Endothelial cell of umbilical vein (primary cell): ENCODE measurements around the gene PTPDC1. TPM values are rescaled to one million over a fixed set of nuclear protein-coding genes. Genes with fewer than 3 reads are reported as not detected.

Source experiments
- BruUV-seq: library from RNA; stranded (reverse); fragments of 400-500 nt; replicated peaks from 2 replicates; lab custom pipeline; 2021; lab: Mats Ljungman, UMichigan
- CTCF ChIA-PET: fragments of 300-600, 350-600 bp; sonication (Branson Sonifier 250); formaldehyde crosslinking; loops from one replicate; lab custom pipeline; 2021; ENCODE audit warnings: antibody characterized with exemption, inconsistent platforms; lab: Charles Lee
- POLR2A ChIA-PET: fragments of 300-600, 350-600 bp; sonication (Branson Sonifier 250); formaldehyde crosslinking; loops from one replicate; lab custom pipeline; 2021; ENCODE audit warnings: antibody characterized with exemption, inconsistent platforms; lab: Charles Lee
- DNase-seq: peaks from one replicate; pipeline ENCODE4 v3.0.0-alpha.2; 2011; ENCODE audit warnings: low read depth, low spot score
- FAIRE-seq: peaks from 2 replicates; lab custom pipeline; 2011; peaks lifted over from hg19 to GRCh38; lab: Jason Lieb, UNC
- H2AFZ ChIP-seq: 2 replicates; pipeline ENCODE4 v1.6.0; 2012; ENCODE audit warnings: low read depth, low read length, control low read depth, inconsistent platforms
- H3K27ac ChIP-seq: 2 replicates; pipeline ENCODE4 v1.5.1; 2011; ENCODE audit warnings: low read depth, mild to moderate bottlenecking, control low read depth, low read length, moderate library complexity; ENCODE audit not compliant: insufficient read depth
- H3K27me3 ChIP-seq, 2 experiments: 2 replicates each; pipeline versions ENCODE4 v1.6.0 to v1.6.1; 2011; ENCODE audit warnings: low read length in 2 of 2, mixed read lengths in 1 of 2; ENCODE audit not compliant: control insufficient read depth in 2 of 2, insufficient read depth in 2 of 2
- H3K36me3 ChIP-seq, 2 experiments: 2 replicates in 1 of 2; 3 replicates in 1 of 2; pipeline ENCODE4 v1.5.1; 2011; ENCODE audit warnings: low read length in 2 of 2, mild to moderate bottlenecking in 1 of 2, moderate library complexity in 1 of 2; ENCODE audit not compliant: control insufficient read depth in 2 of 2, insufficient read depth in 2 of 2; ENCODE audit errors: extremely low read depth in 1 of 2
- H3K4me1 ChIP-seq: 3 replicates; pipeline ENCODE4 v1.5.1; 2011; ENCODE audit warnings: mild to moderate bottlenecking, low read length; ENCODE audit not compliant: control insufficient read depth, insufficient read depth; ENCODE audit errors: extremely low read depth
- H3K4me2 ChIP-seq: 2 replicates; pipeline ENCODE4 v1.6.1; 2011; ENCODE audit warnings: low read length, control low read depth, mixed read lengths; ENCODE audit not compliant: insufficient read depth
- H3K4me3 ChIP-seq, 3 experiments: fragments of 200-600 bp in 1 of 3; sonication (generic), shearing (Covaris generic) in 1 of 3; replicated peaks in 1 of 3; 2 replicates each; pipeline ENCODE4 v1.5.1; 2011 to 2016; ENCODE audit warnings: control low read depth in 3 of 3, low read length in 3 of 3, mild to moderate bottlenecking in 2 of 3, inconsistent platforms in 1 of 3, low read depth in 1 of 3, moderate library complexity in 1 of 3; ENCODE audit not compliant: insufficient read depth in 1 of 3
- H3K79me2 ChIP-seq: 2 replicates; pipeline ENCODE4 v1.6.0; 2012; ENCODE audit warnings: low read length, inconsistent platforms; ENCODE audit not compliant: control insufficient read depth, insufficient read depth
- H3K9ac ChIP-seq: replicated peaks from 2 replicates; pipeline ENCODE3; 2011; ENCODE audit warnings: low read length, control low read depth; ENCODE audit not compliant: insufficient read depth; ENCODE audit errors: extremely low read depth
- H3K9me1 ChIP-seq: replicated peaks from 3 replicates; pipeline ENCODE4 v1.6.0; 2011; ENCODE audit warnings: mild to moderate bottlenecking, low read length; ENCODE audit not compliant: control insufficient read depth, insufficient read depth; ENCODE audit errors: extremely low read depth
- H3K9me3 ChIP-seq: replicated peaks from 2 replicates; pipeline ENCODE4 v1.5.1; 2012; ENCODE audit warnings: low read length, inconsistent platforms; ENCODE audit not compliant: control insufficient read depth, insufficient read depth
- H4K20me1 ChIP-seq: replicated peaks from 2 replicates; pipeline ENCODE3; 2011; ENCODE audit warnings: mild to moderate bottlenecking, low read length; ENCODE audit not compliant: control insufficient read depth, insufficient read depth; ENCODE audit errors: extremely low read depth
- POLR2A ChIP-seq: IDR thresholded peaks from 2 replicates; pipeline ENCODE4 v1.6.1; 2012; ENCODE audit warnings: low read depth, mild to moderate bottlenecking, control low read depth, low read length
- POLR2AphosphoS5 ChIP-seq: IDR thresholded peaks from 2 replicates; pipeline ENCODE4 v1.6.1; 2012; ENCODE audit warnings: low read depth, mild to moderate bottlenecking, control low read depth, low read length, moderate library complexity; ENCODE audit not compliant: insufficient read depth
- dilution Hi-C: fragments of 300-500 bp; cut with MboI; formaldehyde crosslinking; loops from one replicate; pipeline ENCODE4 v1.15.0; 2019; ENCODE audit warnings: low sequenced_read_pairs; ENCODE audit not compliant: extremely low pct_ligation_motif_present
- intact Hi-C: fragments of 100-400 bp; cut with micrococcal nuclease; formaldehyde crosslinking; loops from one replicate; pipeline ENCODE4 v1.10.0; 2022
- polyA plus RNA-seq, 4 experiments: library from polyadenylated mRNA; depleted of rRNA in 3 of 4; stranded (reverse) in 3 of 4; unstranded in 1 of 4; fragments of >200 nt; gene quantifications; 2 replicates each; pipeline versions ENCODE4 v1.2.1 to v1.2.3, GENCODE V29; 2011 to 2012; ENCODE audit warnings: missing spikeins in 1 of 4
- total RNA-seq: library from RNA; stranded (reverse); gene quantifications from 2 replicates; pipeline ENCODE4 v1.2.3, GENCODE V29; 2021
- TF ChIP-seq, protein P1 (sequence below), 2 donors: IDR thresholded peaks; 1 replicate in 1 of 2; 2 replicates in 1 of 2; pipeline ENCODE4 v1.5.1; 2011; ENCODE audit warnings: low read length in 2 of 2, mild to moderate bottlenecking in 2 of 2, moderate library complexity in 2 of 2, control low read depth in 1 of 2, inconsistent platforms in 1 of 2, low read depth in 1 of 2; ENCODE audit not compliant: insufficient read depth in 1 of 2; ENCODE audit errors: extremely low read depth in 1 of 2

PTPDC1 gene
- total and polyA plus RNA-seq, 2 donors (not counting 3 experiments of a cell fraction or from before 2014, with no cell fraction given) = 4.3 to 9.1 TPM

DNA sequence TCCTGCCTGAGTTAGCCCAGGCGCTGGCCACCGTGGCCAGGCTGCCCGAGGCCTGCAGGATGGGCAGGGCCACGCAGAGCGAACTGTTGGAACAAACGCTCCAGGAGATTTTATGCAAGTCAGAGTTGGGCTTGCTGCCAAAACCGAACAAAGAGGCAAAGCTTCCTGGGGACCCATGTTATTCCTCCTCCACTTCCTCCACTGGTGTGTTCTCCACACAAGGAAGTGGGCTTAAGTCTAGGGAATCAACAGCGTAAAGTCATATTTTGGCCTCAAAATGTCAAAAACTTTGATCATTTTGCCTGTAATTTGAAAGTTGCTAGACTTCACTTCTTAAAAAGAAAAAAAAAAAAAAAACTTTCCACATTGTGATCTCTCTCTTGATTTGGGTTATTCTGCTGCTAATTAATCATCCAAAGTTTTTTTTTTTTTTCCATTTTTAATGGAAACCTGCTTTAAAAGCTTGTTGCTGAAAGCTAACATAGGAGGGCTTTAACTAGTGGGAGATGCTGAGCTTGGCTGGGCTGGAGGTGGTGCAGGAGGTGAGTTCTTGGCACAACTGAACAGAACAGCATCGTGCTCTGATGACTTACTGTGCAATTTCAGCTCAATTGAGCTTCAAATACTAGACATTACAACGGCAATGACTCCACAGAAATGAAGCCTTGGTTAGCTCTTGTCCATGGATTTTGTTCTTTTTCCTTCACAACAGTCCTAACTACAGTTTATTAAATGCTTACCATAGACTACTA, 73.0 kb downstream of the PTPDC1 start:
- peaks cover 10% of the 10 kb centered on the region for H3K4me1 ChIP-seq
- CTCF ChIA-PET = interaction anchor here (1.6 to 4.9 kb wide), 4 partner anchors 9 to 144 kb away, joined by 7 to 20 read pairs (median 14); no protein-coding TSS in a partner anchor
- POLR2A ChIA-PET = interaction anchor here (1.3 kb wide), 1 partner anchor 9 kb away, joined by 10 read pairs; no protein-coding TSS in a partner anchor
- DNase-seq = peak; percentile 83
- no peak overlapping the region for H3K9ac ChIP-seq
- H3K9me3 ChIP-seq = no peaks in the 10 kb centered on the region
- peak; percentile 95 for FAIRE-seq
- BruUV-seq = no TSS peak
- H3K4me3 ChIP-seq = no peak overlapping the region
- no peaks in the 10 kb centered on the region for H3K36me3 ChIP-seq
- H3K4me2 ChIP-seq = peak overlapping the region; percentile 27
- H3K27ac ChIP-seq = peak overlapping the region; percentile 27
- TF ChIP-seq, protein P1, sequence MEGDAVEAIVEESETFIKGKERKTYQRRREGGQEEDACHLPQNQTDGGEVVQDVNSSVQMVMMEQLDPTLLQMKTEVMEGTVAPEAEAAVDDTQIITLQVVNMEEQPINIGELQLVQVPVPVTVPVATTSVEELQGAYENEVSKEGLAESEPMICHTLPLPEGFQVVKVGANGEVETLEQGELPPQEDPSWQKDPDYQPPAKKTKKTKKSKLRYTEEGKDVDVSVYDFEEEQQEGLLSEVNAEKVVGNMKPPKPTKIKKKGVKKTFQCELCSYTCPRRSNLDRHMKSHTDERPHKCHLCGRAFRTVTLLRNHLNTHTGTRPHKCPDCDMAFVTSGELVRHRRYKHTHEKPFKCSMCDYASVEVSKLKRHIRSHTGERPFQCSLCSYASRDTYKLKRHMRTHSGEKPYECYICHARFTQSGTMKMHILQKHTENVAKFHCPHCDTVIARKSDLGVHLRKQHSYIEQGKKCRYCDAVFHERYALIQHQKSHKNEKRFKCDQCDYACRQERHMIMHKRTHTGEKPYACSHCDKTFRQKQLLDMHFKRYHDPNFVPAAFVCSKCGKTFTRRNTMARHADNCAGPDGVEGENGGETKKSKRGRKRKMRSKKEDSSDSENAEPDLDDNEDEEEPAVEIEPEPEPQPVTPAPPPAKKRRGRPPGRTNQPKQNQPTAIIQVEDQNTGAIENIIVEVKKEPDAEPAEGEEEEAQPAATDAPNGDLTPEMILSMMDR (IDR thresholded peaks at IDR 0.05; ENCODE audit: extremely low read depth in 1 of 2, insufficient read depth in 1 of 2, low read depth in 1 of 2, low read length in 2 of 2) = no peak
- TF ChIP-seq POLR2A (peak; percentile 45), POLR2AphosphoS5 (peak; percentile 34)
- no peaks in the 10 kb centered on the region for H3K27me3 ChIP-seq
- no peaks in the 10 kb centered on the region for H4K20me1 ChIP-seq
- intact Hi-C loops (loop anchor here (1.0 kb wide), 2 partner anchors 9 to 18 kb away; no protein-coding TSS in a partner anchor), dilution Hi-C loops (no loop called here)
- no peaks in the 10 kb centered on the region for H3K79me2 ChIP-seq
- no peaks in the 10 kb centered on the region for H3K9me1 ChIP-seq
- H2AFZ ChIP-seq = peak overlapping the region; percentile 85

Other genes starting within 250 kb of the PTPDC1 start
- gene BARX1, start 129.1 kb upstream of the PTPDC1 start, total RNA-seq = not detected in 2 replicates
- gene BARX1, start 129.1 kb upstream of the PTPDC1 start, polyA plus RNA-seq = not detected in 2 replicates
- 5.4 and 6.3 TPM in 2 replicates for gene ZNF169, start 174.8 kb downstream of the PTPDC1 start, total RNA-seq
- gene ZNF169, start 174.8 kb downstream of the PTPDC1 start, polyA plus RNA-seq = 5.5 and 7.7 TPM in 2 replicates
- not detected in 2 replicates for gene NUTM2F, start 244.2 kb downstream of the PTPDC1 start, total RNA-seq
- not detected in 2 replicates for gene NUTM2F, start 244.2 kb downstream of the PTPDC1 start, polyA plus RNA-seq